ENCODE measurements around the gene TMEM252. TPM values are rescaled to one million over a fixed set of nuclear protein-coding genes. Genes with fewer than 3 reads are reported as not detected.

Gene TMEM252
- total RNA-seq, 4 donors from 2014 or later, result not detected

DNA sequence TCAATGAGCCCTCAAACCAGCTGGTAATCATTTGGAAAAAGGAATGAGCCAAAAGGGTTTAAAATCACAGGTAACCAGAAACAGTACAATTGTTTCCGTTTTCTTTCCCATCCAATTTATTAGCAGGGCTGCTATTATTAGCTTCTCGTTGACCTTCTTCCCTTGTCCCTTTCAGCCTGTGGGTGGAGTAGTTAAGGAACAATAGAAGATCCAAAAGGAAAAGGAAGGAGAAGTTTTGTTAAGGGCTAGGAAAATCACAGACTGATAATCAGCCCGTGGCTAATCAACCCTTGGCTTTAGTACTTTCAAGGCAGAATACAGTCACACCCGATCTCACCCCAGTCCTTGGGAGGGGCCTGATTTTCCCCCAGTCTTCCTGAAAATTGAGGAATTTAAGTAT, 38.4 kb downstream of the TMEM252 start:
- H3K4me3 ChIP-seq (ENCODE audit: low read depth, poor library complexity, severe bottlenecking), result no peak overlapping the region
- TF ChIP-seq POLR2A (IDR thresholded peaks at IDR 0.05), result no peak
- TF ChIP-seq, protein P1, sequence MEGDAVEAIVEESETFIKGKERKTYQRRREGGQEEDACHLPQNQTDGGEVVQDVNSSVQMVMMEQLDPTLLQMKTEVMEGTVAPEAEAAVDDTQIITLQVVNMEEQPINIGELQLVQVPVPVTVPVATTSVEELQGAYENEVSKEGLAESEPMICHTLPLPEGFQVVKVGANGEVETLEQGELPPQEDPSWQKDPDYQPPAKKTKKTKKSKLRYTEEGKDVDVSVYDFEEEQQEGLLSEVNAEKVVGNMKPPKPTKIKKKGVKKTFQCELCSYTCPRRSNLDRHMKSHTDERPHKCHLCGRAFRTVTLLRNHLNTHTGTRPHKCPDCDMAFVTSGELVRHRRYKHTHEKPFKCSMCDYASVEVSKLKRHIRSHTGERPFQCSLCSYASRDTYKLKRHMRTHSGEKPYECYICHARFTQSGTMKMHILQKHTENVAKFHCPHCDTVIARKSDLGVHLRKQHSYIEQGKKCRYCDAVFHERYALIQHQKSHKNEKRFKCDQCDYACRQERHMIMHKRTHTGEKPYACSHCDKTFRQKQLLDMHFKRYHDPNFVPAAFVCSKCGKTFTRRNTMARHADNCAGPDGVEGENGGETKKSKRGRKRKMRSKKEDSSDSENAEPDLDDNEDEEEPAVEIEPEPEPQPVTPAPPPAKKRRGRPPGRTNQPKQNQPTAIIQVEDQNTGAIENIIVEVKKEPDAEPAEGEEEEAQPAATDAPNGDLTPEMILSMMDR (IDR thresholded peaks at IDR 0.05), result no peak
- 60 to 64% methylated on average over 4 of the region's 4 CpGs for WGBS, 2 donors
- intact Hi-C loops (cut with DNase I; ENCODE audit: low total_unique reads), result no loop called here
- no peak for DNase-seq (ENCODE audit: low spot score in 2 of 2)

DNA sequence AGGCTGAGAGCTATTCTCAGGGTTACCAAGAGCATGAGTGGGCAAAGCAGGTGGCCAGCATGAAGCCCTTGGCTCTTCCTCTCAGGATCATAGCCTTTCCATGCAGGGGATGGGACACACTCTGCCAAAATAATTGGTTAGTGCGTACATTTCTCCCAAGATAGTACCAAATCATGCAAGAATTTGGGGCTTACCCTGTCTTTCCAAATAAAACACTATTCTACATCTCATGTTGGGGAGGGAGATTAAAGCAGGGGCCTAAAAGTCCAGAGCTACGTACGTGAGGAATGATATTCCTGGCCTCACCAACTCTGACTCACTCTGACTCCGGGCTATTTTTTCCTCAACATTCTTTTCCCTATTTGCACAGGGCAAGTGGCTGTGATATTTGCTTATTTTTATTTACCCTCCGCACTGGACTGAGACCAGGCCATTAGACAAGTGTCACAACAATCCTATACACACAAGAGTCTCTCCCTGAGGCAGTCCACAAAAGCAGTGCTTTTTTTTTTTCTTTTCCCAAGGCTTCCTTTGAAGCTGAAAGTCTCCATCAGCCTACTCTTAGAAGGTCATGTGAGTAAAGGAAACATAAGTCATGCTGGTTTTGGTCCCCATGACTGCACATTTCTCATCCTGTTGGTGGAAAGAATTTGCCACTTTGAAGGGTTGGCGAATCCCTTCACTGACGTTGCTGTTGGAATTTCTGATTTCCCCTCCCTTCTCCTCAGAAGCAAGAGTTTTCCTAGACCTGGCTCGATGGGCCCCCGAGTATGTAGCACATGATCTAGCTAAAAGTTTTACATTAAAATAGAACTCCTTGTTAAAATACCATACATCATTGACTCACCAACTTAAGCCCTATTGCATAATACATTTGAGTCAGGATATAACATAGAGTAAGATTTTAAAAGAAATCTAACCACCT, 40.0 kb downstream of the TMEM252 start:
- 60 to 66% methylated on average over 9 of the region's 9 CpGs for WGBS, 2 donors
- intact Hi-C loops (cut with DNase I; ENCODE audit: low total_unique reads), result no loop called here
- DNase-seq (ENCODE audit: low spot score in 2 of 2), result no peak
- H3K4me3 ChIP-seq (ENCODE audit: low read depth, poor library complexity, severe bottlenecking), result no peak overlapping the region
- TF ChIP-seq, protein P1 (IDR thresholded peaks at IDR 0.05), result no peak
- TF ChIP-seq POLR2A (IDR thresholded peaks at IDR 0.05), result no peak

DNA sequence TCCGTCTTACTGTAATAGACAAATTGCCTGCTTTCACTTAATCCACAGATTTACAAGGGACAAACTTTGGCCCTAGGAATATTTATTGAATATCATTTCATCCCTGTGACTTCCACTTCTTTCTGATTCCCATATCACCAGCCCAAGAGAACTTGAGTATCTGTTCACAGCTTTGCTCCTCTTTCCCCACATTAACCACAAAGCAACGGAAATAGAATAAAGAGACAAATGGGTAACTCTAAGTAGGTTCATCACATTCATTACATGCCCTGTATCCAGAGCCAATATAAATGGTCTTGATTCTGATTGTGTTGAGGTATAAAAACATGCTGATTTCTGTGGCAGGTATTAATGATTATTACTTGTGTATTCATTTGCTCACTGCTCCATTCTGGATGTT, 41.9 kb downstream of the TMEM252 start:
- TF ChIP-seq, protein P1 (IDR thresholded peaks at IDR 0.05), result no peak
- no peak for TF ChIP-seq POLR2A (IDR thresholded peaks at IDR 0.05)
- DNase-seq (ENCODE audit: low spot score in 2 of 2), result no peak
- H3K4me3 ChIP-seq (ENCODE audit: low read depth, poor library complexity, severe bottlenecking), result no peak overlapping the region
- intact Hi-C loops (cut with DNase I; ENCODE audit: low total_unique reads), result no loop called here
- WGBS, 2 donors, result 79 to 80% methylated on average over 2 of the region's 2 CpGs

DNA sequence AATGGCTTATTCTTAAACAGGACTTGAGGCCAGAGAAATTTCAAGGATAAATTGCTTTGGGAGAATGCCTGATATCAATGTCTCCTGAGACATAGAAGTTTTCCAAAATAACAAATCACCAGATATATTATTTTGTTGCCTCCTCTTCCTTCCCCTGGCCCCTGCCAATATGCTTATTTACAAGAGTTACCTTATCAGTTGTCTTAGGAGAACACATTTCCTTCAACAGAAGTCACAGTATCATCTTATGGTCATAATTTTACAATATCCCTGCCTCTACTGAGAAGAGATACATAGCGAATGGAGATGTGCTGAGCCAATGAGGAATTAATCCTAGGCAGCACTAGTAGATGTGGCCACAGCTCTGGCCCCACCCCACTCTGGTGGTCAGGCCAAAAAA, 43.1 kb downstream of the TMEM252 start:
- 92 to 93% methylated on average over 1 of the region's 1 CpG for WGBS, 2 donors
- no peak for DNase-seq (ENCODE audit: low spot score in 2 of 2)
- H3K4me3 ChIP-seq (ENCODE audit: low read depth, poor library complexity, severe bottlenecking), result no peak overlapping the region
- intact Hi-C loops (cut with DNase I; ENCODE audit: low total_unique reads), result no loop called here
- TF ChIP-seq POLR2A (IDR thresholded peaks at IDR 0.05), result no peak
- TF ChIP-seq, protein P1 (IDR thresholded peaks at IDR 0.05), result no peak

DNA sequence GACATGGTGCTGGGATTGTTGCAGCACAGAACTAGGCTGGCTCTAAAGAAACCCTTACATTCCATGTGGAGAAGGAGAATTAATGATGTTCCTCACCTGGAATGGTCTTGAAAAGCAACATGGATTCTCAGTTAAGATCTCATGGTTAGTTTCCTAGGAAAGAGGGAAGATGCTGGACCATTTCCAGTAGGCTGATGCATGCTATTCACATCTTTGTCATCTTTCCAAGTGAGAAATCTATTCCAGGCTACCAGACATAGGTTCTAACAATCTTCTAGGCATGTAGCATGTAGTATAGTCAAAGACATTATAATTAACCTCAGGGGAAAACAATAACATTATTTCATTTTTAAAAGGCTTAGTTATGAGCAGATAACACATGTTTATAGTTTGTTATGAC, 44.3 kb downstream of the TMEM252 start:
- no peak for DNase-seq (ENCODE audit: low spot score in 2 of 2)

More for the DNA sequence above, 44.3 kb downstream of the TMEM252 start:
- no peak overlapping the region for H3K4me3 ChIP-seq (ENCODE audit: low read depth, poor library complexity, severe bottlenecking)
- TF ChIP-seq, protein P1 (IDR thresholded peaks at IDR 0.05), result no peak
- no peak for TF ChIP-seq POLR2A (IDR thresholded peaks at IDR 0.05)
- intact Hi-C loops (cut with DNase I; ENCODE audit: low total_unique reads), result no loop called here

Data from lower leg skin (tissue), 4 donors.